T-helper 22 cell (primary cell): ENCODE results near the gene FAM186B.
"Not testable (repeated sequence)": the region's sequence is repeated elsewhere in the genome, so short reads cannot be mapped to it uniquely, and the experiment has no call there.

Source experiments
- DNase-seq: peaks from one replicate; pipeline ENCODE4 v3.0.0-alpha.2; 2020; ENCODE audit warnings: low read depth

Gene FAM186B

GRCh38 chr12:49635656-49636055 is 30.2 kb upstream of the FAM186B start:
- DNase-seq = no peak

GRCh38 chr12:49635036-49635435 is 29.6 kb upstream of the FAM186B start:
- no peak for DNase-seq

DNA sequence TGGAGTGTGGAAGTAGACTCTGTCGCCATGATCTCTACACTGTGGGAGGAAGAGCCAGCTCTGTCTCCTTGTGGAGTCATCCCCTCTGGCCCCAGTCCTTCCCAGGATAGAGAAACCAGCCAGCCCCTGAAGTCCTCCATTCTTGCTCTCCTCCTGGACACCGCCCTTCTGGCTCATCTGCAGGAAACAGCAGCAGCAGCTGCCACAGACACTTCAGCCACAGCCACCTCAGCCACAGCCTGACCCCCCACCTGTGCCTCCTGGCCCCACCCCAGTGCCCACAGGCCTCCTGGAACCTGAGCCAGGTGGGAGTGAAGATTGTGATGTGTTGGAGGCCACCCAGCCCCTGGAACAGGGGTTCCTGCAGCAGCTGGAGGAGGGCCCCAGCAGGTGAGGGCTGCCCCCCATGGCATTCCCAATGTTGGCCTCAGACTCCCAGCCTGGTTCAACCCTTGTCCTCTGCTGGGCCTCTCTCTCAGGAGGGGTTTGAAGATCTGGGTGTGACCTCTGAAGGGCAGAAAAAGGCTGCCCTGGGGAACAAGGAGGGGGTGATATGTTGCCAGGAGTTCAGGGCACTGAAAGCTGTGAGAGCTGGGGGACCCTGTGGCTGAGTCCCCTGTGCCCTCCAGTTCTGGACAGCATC is 28.4 kb upstream of the FAM186B start:
- DNase-seq = no peak

- DNase-seq = no peak
Observed at GRCh38 chr12:49632986-49633702, 27.7 kb upstream of the FAM186B start.

- DNase-seq = no peak
Observed at GRCh38 chr12:49632401-49632800, 27.0 kb upstream of the FAM186B start.

DNA sequence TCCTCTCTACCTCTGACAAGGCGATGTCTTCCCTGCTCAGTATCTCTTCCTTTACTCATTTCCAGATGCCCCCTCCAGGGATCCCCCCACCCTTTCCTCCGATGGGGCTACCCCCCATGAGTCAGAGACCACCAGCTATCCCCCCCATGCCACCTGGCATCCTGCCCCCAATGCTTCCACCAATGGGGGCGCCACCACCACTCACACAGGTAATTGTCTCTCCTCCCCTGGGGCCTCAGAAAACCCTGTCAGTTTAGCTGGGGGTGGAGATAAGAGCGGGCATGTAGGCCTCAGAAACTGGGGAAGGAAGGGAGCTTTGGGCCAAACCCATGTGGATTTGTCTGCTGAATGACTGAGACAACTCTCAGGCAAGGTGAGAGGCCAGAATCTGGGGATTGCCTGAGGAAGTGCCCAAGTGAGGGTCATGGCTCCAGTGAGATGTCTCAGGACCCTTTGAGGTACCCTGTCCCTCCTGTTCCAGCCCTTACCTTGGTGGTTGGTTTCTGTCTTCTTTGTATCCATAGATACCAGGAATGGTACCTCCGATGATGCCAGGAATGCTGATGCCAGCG is 26.0 kb upstream of the FAM186B start:
- DNase-seq = no peak

GRCh38 chr12:49627752-49628360 is 22.4 kb upstream of the FAM186B start:
- DNase-seq = no peak

DNA sequence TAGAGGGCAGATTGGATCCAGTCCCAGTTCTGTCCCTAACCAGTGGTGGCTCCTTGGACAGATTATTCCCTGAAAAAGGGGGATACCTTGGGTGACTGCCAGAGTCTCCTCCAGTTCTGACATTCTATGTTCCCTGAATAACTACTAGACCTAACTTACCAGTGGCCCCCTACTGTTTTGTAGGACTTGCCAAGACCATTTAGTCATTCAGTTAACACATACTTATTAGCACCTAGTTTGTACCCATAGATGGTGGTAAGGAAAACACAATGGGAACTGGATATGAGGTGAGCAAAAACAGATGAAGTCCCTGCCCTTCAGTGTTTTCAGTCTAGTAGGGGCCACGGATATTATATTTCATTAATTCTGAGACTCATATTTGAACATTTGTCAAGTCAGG is 21.4 kb upstream of the FAM186B start:
- DNase-seq = no peak

GRCh38 chr12:49626169-49626835 is 20.9 kb upstream of the FAM186B start:
- DNase-seq = no peak

DNA sequence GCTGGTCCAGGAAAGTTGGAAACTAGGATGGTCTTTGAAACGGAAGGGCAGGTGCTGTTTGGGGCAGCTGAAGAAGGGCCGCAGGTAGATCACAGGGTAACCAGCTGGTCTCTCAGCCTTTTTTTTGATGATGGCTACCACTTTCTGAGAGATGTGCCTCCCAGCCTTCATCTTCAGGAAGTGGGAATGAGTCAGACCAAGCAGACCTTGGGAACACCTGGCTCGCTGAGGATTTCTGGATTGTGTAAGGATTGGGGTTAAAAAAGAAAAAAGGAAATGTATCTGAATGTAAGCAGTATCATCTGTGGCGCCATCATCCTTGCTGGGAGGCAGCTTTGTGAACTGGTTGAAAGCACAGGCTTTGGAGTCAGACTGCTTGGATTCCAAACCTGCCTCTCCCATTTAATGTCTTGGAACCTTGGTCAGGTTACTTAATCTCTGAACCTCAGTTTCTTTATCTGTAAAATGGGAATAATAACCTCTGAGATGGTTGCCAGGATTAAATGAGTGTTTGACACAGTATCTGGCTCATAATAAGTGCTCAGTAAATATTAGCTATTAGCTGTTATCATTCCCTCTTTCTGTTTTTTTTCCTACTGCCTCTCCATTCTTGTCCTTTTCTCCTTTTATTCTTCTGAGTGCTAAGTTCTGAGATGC is 19.6 kb upstream of the FAM186B start:
- DNase-seq = no peak

GRCh38 chr12:49623142-49623904 is 17.9 kb upstream of the FAM186B start, which contains the start of gene PRPF40B:
Gene PRPF40B, plus strand, starts transcription at chr12:49623561. Its CDS starts 30 bp downstream, at chr12:49623591.
- DNase-seq = peak; percentile 79

DNA sequence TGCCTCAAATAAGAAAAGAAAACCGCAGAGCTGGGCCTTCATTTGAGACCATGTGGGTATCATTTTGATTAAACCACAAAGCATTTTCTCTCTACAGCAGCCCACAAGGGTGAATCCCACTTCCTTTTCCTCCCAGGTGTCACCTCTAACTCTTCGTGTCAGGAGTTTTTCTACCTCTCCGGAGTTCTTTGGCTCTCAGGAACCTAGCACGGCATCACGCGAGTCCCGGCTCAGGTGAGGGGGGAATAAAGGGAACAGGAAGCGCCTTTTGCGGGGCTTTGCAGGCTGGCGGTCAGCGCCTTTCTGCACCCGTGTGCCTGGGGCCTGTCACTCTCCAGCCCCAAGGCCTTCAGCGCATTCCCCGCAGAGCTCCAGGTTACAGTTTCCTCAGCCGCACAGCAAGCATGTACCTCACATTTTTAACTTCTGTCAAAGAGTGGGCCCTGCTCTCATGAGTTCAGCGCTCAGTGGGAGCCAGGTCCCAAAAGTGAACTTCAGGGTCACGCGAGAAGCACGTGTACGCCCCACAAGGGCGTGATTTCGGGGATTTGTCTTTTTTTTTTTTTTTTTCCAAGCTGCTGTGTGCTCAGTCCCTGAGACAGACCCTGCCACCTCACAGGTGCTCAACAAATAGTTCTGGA is 17.2 kb upstream of the FAM186B start:
- peak; percentile 56 for DNase-seq

GRCh38 chr12:49621651-49622500 is 16.4 kb upstream of the FAM186B start:
- DNase-seq = no peak

DNA sequence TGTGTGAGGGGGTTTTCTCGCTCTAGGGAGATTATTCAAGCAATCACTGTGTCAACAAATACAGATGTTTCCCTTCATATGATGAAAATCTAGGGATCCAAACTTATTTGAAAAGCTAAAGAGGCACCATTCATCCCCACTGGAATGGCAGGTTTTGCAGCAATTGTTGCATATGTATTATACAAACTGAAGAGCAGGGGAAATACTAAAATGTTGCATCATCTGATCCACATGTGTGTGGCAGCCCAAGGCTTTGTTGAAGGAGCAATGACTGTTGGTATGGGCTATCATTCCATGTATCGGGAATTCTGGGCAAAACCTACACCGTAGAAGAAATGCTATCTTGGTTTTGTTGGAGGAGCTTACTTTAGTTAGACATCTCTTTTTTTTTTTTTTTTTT is 13.8 kb upstream of the FAM186B start:
- DNase-seq = no peak

DNA sequence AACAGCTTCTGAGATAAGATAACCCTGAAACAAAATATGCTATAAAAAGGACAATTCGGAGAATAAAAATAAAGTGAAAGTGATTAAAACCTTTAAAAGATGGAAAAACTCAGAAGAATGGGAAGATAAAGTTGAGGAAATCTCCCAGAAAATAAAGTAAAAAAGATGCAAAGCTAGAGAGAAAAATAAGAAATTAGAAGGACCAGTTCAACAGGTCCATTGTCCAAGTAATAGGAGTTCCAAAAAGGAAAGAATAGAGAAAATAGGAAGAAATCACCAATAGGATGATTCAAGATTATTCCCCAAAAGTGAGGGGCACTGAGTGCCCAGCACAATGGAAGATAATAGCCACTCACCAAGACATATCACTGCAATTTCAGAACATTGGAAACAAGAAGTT is 13.1 kb upstream of the FAM186B start:
- DNase-seq = no peak

- no peak for DNase-seq
Observed at GRCh38 chr12:49616533-49617219, 11.2 kb upstream of the FAM186B start.

- DNase-seq = no peak
Observed at GRCh38 chr12:49615725-49616124, 10.3 kb upstream of the FAM186B start.

DNA sequence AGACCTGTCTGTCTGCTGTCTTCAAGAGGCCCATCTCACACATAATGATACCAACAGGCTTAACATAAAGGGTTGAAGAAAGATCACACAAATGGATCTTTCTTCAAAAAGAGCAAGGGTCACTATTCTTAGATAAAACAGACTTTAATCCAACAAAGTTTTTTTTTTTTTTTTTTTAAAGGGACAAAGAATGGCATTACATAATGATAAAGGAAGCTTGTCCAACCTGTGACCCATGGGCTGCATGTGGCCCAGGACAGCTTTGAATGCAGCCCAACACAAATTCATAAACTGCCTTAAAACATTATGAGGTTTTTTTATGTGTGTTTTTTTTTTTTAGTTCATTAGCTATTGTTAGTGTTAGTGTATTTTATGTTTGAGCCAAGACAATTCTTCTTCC is 6.8 kb upstream of the FAM186B start:
- DNase-seq = no peak

- not testable (repeated sequence) for DNase-seq
Observed at GRCh38 chr12:49610785-49611184, 5.3 kb upstream of the FAM186B start.
